ENCODE results near the gene PRR9. TPM values are rescaled to one million over a fixed set of nuclear protein-coding genes. Genes with fewer than 3 reads are reported as not detected.
"Not testable (repeated sequence)": the region's sequence is repeated elsewhere in the genome, so short reads cannot be mapped to it uniquely, and the experiment has no call there.

The PRR9 gene
- total RNA-seq, result not detected

DNA sequence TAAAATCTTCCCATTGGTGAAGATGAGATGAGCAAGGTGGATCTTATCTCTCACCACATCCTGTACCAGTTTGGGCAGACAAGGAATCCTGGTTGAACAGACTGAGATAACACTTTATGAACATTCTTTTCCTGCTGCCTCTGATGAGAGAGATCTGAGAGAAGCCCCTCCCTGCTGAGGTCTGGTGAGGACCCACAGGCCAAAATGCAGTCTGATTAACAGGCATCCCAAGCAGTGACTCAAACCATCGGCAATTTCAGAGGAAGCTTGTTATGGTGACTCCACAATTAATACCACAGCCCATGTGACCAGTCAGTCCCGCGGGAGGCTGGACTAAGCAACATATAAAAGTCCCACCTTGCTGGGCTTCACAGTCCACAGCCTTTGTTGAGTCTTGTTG, at the start of gene PRR9:
Gene PRR9, plus strand, starts transcription at position 373 of the 400 bp plus-strand sequence. CDS start 561 bp downstream, outside the sequence.
- no peak within 1 kb of the TSS for H3K4me3 Mint-ChIP-seq

DNA sequence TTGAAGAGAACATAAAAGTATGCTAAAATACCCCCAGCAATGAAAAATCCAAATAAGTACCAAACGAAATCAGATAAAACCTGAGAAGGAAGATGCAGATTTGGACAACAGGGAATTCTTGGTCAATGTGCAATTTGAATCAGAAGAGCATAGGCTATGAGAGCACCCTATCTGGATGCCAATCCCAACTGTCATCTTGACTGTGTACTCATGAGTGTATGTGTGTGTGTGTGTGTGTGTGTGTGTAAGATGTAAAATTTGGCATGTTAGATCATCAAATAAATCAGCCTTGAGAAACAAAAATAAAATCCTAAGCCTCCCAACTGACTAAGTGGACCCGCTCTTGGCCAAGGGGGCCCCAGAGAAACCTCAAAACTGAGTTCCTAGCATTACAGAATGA, 48.7 kb upstream of the PRR9 start:
- no peaks in the 10 kb centered on the region for H3K9me3 Mint-ChIP-seq
- no peak overlapping the region for H3K27ac Mint-ChIP-seq
- DNase-seq (no peak), ATAC-seq (ENCODE audit: low read depth) (no peak)
- H3K27me3 Mint-ChIP-seq, result peaks cover 31% of the 10 kb centered on the region
- H3K4me3 Mint-ChIP-seq, result no peak overlapping the region
- POLR2A ChIA-PET, result no interaction called here
- H3K36me3 Mint-ChIP-seq, result no peaks in the 10 kb centered on the region
- no peaks in the 10 kb centered on the region for H3K4me1 Mint-ChIP-seq

More for the DNA sequence above, at the start of gene PRR9:
- ATAC-seq (ENCODE audit: low read depth) (no peak), DNase-seq (no peak)
- Mint-ChIP-seq H3K27me3 (peaks cover 17% of the 10 kb centered on the region), H3K36me3 (no peaks in the 10 kb centered on the region), H3K4me1 (peaks cover 2% of the 10 kb centered on the region), H3K9me3 (no peaks in the 10 kb centered on the region), H3K27ac (no peak within 1 kb of the TSS)
- POLR2A ChIA-PET, result no interaction called here

GRCh38 chr1:153174624-153175023, 42.8 kb upstream of the PRR9 start:
- Mint-ChIP-seq H3K4me1 (no peaks in the 10 kb centered on the region), H3K27me3 (peaks cover 26% of the 10 kb centered on the region), H3K9me3 (no peaks in the 10 kb centered on the region), H3K27ac (no peak overlapping the region), H3K4me3 (no peak overlapping the region), H3K36me3 (no peaks in the 10 kb centered on the region)
- POLR2A ChIA-PET, result no interaction called here
- ATAC-seq (ENCODE audit: low read depth) (no peak), DNase-seq (no peak)

DNA sequence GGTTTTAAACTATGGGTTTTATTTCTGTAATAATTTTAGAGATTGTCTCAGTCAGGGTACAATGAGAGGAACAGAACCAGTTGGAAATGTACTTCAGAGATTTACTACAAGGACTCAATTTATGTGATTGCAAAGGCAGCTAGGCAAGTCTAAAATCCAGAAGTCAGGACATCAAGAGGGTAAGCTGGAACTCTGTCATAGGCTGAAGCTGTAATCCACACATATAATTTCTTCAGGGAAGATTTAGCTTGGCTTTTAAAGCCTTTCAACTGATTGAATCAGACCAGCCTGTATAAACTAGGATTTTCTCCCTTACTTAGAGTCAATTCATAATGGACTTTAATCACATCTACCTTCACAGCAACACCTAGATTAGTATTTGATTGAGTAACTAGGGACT, 38.5 kb upstream of the PRR9 start:
- H3K27ac Mint-ChIP-seq, result no peak overlapping the region
- H3K4me3 Mint-ChIP-seq, result no peak overlapping the region
- H3K36me3 Mint-ChIP-seq, result no peaks in the 10 kb centered on the region
- POLR2A ChIA-PET, result no interaction called here
- no peaks in the 10 kb centered on the region for H3K4me1 Mint-ChIP-seq
- ATAC-seq (ENCODE audit: low read depth) (no peak), DNase-seq (no peak)
- H3K9me3 Mint-ChIP-seq, result no peaks in the 10 kb centered on the region
- H3K27me3 Mint-ChIP-seq, result peaks cover 15% of the 10 kb centered on the region

DNA sequence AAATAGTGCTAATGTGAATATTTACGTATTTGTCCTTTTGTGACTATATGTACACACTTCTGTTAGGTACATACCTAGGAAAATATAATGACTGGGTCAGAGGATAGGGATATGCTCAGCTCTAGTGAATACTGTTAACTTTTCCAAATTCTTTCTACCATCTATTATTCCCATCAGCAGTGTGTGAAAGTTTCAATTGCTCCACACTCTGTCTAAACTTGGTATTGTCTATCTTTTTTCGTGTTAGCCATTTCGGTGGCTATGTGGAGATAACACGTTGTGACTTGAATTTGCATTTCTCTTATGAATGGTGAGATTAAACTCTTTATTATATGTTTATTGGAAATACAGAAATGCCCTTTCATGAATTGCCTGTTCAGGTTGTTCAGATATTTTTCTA, 36.8 kb upstream of the PRR9 start:
- H3K4me3 Mint-ChIP-seq, result no peak overlapping the region
- peaks cover 15% of the 10 kb centered on the region for H3K27me3 Mint-ChIP-seq
- POLR2A ChIA-PET, result no interaction called here
- ATAC-seq (ENCODE audit: low read depth) (no peak), DNase-seq (no peak)
- H3K36me3 Mint-ChIP-seq, result no peaks in the 10 kb centered on the region
- no peak overlapping the region for H3K27ac Mint-ChIP-seq
- no peaks in the 10 kb centered on the region for H3K4me1 Mint-ChIP-seq
- H3K9me3 Mint-ChIP-seq, result no peaks in the 10 kb centered on the region

- POLR2A ChIA-PET, result not testable (repeated sequence)
These were observed 29.1 kb upstream of the PRR9 start for GRCh38 chr1:153188301-153188700.

DNA sequence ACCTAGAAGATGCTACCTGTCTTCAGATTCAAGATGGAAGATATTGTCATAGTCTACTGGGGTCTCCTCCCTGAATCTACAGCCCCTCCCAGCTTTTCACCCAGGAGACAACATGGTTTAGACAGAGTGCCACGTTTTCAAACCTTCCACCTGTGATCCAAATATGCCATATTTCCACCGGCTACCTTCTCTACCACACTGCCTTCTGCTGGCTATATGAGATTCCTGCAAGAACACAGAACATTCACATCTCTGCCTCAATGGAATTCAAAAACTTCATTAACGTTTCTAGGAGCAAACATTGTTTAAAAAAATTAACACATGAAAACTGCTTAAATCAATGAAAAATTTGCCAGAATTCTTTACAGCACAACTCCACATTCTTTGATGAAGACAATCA, 27.0 kb upstream of the PRR9 start:
- DNase-seq (no peak), ATAC-seq (ENCODE audit: low read depth) (no peak)
- POLR2A ChIA-PET, result no interaction called here
- H3K27me3 Mint-ChIP-seq, result peaks cover 17% of the 10 kb centered on the region
- H3K36me3 Mint-ChIP-seq, result no peaks in the 10 kb centered on the region
- H3K4me1 Mint-ChIP-seq, result no peaks in the 10 kb centered on the region
- peaks cover 4% of the 10 kb centered on the region for H3K9me3 Mint-ChIP-seq
- H3K4me3 Mint-ChIP-seq, result no peak overlapping the region
- no peak overlapping the region for H3K27ac Mint-ChIP-seq

More at GRCh38 chr1:153188301-153188700, 29.1 kb upstream of the PRR9 start:
- not testable (repeated sequence) for ATAC-seq (ENCODE audit: low read depth); H3K27ac Mint-ChIP-seq; H3K36me3 Mint-ChIP-seq; H3K4me1 Mint-ChIP-seq; H3K4me3 Mint-ChIP-seq; H3K9me3 Mint-ChIP-seq; DNase-seq
- H3K27me3 Mint-ChIP-seq, result peaks cover 13% of the 10 kb centered on the region

DNA sequence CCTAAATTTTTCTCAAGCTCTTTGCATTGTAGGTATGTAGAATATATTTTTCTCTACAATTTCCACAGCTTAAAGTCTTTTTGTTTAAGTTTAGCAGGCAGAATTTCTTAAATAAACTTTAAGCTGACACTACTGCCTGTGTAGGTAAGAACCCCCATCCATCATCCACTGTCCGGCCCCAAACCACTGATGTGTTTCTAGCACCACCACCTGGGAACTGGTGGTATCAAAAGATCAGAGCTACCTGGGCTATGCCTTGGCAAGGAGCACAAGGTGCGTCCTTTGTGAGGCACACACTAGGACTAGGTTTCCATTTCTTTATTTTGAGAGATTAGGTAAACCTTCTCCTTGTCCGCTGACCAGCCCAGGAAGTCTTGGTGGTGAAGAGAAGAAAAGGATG, 24.7 kb upstream of the PRR9 start:
- ATAC-seq (ENCODE audit: low read depth) (no peak), DNase-seq (no peak)
- Mint-ChIP-seq H3K9me3 (no peaks in the 10 kb centered on the region), H3K36me3 (no peaks in the 10 kb centered on the region), H3K27me3 (peaks cover 11% of the 10 kb centered on the region), H3K27ac (no peak overlapping the region), H3K4me1 (no peaks in the 10 kb centered on the region), H3K4me3 (no peak overlapping the region)
- POLR2A ChIA-PET, result no interaction called here

DNA sequence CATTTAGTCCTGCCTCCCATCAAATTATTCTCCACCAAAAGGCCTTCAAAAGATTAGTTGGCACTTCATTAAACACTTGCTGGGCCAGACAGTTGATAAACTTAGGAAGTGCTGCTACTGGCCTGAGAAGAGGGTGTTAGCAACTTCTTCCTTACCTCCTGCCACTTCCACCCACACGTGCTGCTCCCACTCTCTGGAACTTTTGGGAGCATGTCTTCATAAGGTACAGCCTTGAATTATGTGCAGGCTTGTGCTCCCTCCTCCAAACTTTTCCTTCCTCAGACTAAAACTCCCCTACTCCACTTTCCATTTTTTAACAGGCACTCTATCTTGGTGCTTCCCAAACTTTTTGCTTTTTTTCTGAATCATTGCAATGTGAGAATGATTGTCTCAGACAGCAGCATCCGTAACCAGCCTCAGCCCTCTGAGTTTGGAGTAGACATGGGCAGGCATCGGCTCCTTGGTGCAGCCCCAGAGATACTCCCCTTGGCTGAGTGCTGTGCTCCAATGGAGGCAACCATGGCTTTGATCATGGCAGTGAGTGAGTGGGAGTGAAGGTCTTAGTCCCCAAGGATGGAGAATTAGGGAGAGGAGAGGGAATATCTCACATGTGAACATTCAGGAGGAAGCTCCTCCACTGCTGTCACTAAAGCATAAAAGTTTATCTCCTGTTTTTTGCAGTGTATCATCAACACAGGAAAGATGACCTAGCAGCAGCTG, 22.9 kb upstream of the PRR9 start:
- POLR2A ChIA-PET, result no interaction called here
- Mint-ChIP-seq H3K4me3 (no peak overlapping the region), H3K9me3 (no peaks in the 10 kb centered on the region), H3K4me1 (no peaks in the 10 kb centered on the region), H3K36me3 (no peaks in the 10 kb centered on the region), H3K27ac (no peak overlapping the region), H3K27me3 (peaks cover 12% of the 10 kb centered on the region)
- DNase-seq (no peak), ATAC-seq (ENCODE audit: low read depth) (no peak)

- POLR2A ChIA-PET, result no interaction called here
- no peak for ATAC-seq (ENCODE audit: low read depth)
- DNase-seq, result no peak
- no peak overlapping the region for H3K4me3 Mint-ChIP-seq
- H3K27me3 Mint-ChIP-seq, result peaks cover 12% of the 10 kb centered on the region
- no peaks in the 10 kb centered on the region for H3K36me3 Mint-ChIP-seq
- H3K4me1 Mint-ChIP-seq, result no peaks in the 10 kb centered on the region
- H3K9me3 Mint-ChIP-seq, result no peaks in the 10 kb centered on the region
- no peak overlapping the region for H3K27ac Mint-ChIP-seq
These were observed 22.2 kb upstream of the PRR9 start for GRCh38 chr1:153195216-153195615.

- Mint-ChIP-seq H3K36me3 (no peaks in the 10 kb centered on the region), H3K4me3 (no peak overlapping the region), H3K27me3 (peaks cover 13% of the 10 kb centered on the region), H3K4me1 (no peaks in the 10 kb centered on the region), H3K27ac (no peak overlapping the region), H3K9me3 (no peaks in the 10 kb centered on the region)
- ATAC-seq (ENCODE audit: low read depth) (no peak), DNase-seq (no peak)
- POLR2A ChIA-PET, result no interaction called here
These were observed 15.4 kb upstream of the PRR9 start for GRCh38 chr1:153202006-153202405.

DNA sequence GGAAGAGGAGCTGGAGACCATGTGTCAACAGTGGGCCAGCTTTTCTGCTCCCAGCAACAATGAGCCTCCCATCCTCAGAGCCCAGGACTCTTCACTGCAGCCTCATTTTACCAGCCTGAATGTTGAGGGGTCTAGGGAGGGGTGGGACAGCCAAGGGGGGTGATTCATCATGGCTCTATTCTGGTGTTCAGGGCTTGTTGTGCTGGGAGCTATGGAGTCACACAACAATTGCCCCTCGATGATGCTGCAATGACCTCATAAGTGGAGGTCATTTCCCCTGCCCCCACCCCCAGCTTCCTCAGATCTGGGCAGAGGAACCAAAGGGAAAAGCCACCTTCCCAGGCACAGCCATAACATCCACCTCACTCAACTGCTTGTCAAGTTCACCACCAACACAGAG, 14.3 kb upstream of the PRR9 start, which contains the start of gene LELP1:
Gene LELP1, plus strand, starts transcription at position 301 of the 400 bp plus-strand sequence. CDS start 1,278 bp downstream, outside the sequence.
- H3K27ac Mint-ChIP-seq, result no peak within 1 kb of the TSS
- POLR2A ChIA-PET, result no interaction called here
- no peak for ATAC-seq (ENCODE audit: low read depth)
- no peak for DNase-seq
- no peak within 1 kb of the TSS for H3K4me3 Mint-ChIP-seq
- no peaks in the 10 kb centered on the region for H3K4me1 Mint-ChIP-seq
- H3K27me3 Mint-ChIP-seq, result peaks cover 15% of the 10 kb centered on the region
- no peaks in the 10 kb centered on the region for H3K9me3 Mint-ChIP-seq
- no peaks in the 10 kb centered on the region for H3K36me3 Mint-ChIP-seq

GRCh38 chr1:153206631-153207030, 10.8 kb upstream of the PRR9 start:
- DNase-seq (no peak), ATAC-seq (ENCODE audit: low read depth) (no peak)
- Mint-ChIP-seq H3K9me3 (no peaks in the 10 kb centered on the region), H3K36me3 (no peaks in the 10 kb centered on the region), H3K4me1 (no peaks in the 10 kb centered on the region), H3K27ac (no peak overlapping the region), H3K4me3 (no peak overlapping the region), H3K27me3 (peaks cover 12% of the 10 kb centered on the region)
- POLR2A ChIA-PET, result no interaction called here

DNA sequence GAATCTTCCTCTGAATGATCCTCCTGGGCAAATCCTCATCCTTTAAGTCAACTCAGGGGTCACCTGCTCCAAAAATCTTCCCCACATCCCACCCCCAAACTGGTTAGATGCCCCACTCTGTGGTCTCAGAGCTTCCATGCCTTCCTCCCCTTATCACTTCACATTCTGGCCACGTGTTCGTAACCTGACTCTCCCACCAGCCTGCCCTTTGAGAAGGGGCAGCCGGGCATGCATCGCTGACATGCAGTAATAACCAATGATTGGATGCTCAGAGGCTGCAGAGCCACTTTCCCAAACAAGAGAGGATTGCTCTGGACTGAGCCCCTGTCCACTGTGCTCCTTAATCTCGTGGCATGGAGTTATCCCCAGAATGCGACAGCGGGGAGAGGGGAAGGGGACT, 7.2 kb upstream of the PRR9 start:
- no peak for ATAC-seq (ENCODE audit: low read depth)
- DNase-seq, result no peak
- no peaks in the 10 kb centered on the region for H3K9me3 Mint-ChIP-seq
- H3K27me3 Mint-ChIP-seq, result peaks cover 12% of the 10 kb centered on the region
- no peaks in the 10 kb centered on the region for H3K4me1 Mint-ChIP-seq
- H3K36me3 Mint-ChIP-seq, result no peaks in the 10 kb centered on the region
- POLR2A ChIA-PET, result no interaction called here
- H3K4me3 Mint-ChIP-seq, result no peak overlapping the region
- no peak overlapping the region for H3K27ac Mint-ChIP-seq

Measured in activated naive CD8-positive, alpha-beta T cell treated with anti-CD3 and anti-CD28 coated beads, Interleukin-2, amount 10 ng/mL, durations not matched to agents 7 days and 5 days (primary cell).